IPS-18c (cell line): ENCODE measurements around the gene RAD51B.
"Not testable (repeated sequence)": the region's sequence is repeated elsewhere in the genome, so short reads cannot be mapped to it uniquely, and the experiment has no call there.

Source experiments
- H3K4me3 ChIP-seq: 2 replicates; pipeline ENCODE4 v1.7.0; 2013; ENCODE audit warnings: low read depth, mild to moderate bottlenecking, low read length, moderate library complexity; ENCODE audit not compliant: insufficient read depth
- H3K9me3 ChIP-seq: one replicate; pipeline ENCODE4 v1.6.1; 2013; ENCODE audit warnings: mild to moderate bottlenecking, low read length, moderate library complexity; ENCODE audit not compliant: control insufficient read depth, insufficient read depth

RAD51B gene

DNA sequence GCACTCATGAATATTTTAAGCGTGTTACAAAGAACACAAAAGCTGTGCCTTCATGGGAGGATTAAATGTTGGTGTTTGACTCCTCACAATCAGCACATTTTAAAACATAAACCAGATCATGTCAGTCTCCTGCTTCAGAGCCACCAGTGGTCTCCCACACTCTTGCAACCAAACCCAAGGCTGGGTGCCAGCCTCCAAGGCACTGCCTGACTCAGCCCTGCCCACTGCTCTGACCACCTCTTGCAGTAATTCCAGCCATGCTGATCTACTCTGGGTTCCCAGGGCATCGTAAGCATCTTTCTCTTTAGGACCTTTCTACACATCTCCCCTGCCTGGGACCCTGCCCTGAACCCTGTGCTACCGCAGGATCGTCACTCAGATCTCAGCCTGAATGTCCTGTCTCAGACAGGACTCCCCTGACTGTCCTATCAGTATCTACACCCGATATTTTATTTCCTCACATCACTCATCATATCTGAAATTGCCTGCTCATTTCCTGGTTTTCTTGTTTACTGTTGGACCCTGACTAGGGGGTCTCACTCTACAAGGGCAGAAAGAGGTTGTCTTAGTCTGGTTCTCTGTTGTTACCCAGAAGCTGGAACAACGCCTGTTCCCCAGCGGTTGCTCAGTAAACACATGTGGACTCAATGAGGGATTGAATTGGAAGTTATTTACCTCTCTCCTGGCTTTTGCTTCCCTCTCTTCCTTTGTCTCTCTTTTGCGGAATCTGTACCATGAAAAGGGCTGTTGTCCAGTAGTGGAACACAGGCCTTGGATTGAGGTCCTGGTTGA lies 449.8 kb downstream of the RAD51B start:
- no peak overlapping the region for H3K4me3 ChIP-seq
- no peaks in the 10 kb centered on the region for H3K9me3 ChIP-seq

- no peaks in the 10 kb centered on the region for H3K9me3 ChIP-seq
- H3K4me3 ChIP-seq, result no peak overlapping the region
These were observed 450.8 kb downstream of the RAD51B start for GRCh38 chr14:68270342-68270741.

DNA sequence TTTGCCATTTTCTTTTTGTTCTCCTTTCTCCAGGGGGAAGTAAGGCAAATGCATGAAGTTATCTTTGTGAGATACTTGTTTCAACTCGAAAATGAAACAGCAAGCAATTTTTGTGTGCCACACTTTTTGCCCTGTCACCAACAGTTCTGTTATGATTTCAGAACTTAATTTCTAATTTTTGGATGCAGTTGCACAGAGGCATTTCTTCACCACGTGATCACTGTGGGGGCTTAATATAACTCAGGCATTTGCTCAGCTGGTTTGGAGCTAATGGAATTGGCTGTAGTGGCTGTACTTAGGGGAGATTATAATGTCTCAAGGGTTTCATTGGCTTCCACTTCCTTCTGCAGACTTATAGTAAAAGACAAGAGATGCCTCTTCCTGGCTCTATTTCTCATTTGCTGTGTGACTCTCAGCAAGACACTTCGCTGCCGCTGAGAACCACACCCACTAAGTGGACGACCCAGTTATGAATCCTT lies 452.4 kb downstream of the RAD51B start:
- Histone ChIP-seq H3K9me3 (no peaks in the 10 kb centered on the region), H3K4me3 (no peak overlapping the region)

DNA sequence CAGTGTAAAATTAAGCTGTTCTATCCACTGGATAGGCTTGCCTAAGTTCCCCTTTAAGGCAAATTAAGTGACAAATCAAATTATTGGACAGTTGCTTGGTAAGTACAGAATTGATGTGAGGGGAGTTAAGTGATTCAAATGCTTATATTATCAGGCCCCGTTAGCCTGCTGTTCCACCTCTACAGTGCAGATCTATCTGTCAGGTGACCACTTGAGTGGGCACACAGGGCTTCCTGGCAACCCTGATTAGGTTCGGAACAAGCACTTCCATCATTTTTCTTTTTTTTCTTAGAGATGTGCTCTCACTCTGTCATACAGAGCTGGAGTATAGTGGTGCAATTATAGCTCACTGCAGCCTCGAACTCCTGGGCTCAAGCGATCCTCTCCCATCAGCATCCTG lies 453.8 kb downstream of the RAD51B start:
- Histone ChIP-seq H3K4me3 (no peak overlapping the region), H3K9me3 (no peaks in the 10 kb centered on the region)

DNA sequence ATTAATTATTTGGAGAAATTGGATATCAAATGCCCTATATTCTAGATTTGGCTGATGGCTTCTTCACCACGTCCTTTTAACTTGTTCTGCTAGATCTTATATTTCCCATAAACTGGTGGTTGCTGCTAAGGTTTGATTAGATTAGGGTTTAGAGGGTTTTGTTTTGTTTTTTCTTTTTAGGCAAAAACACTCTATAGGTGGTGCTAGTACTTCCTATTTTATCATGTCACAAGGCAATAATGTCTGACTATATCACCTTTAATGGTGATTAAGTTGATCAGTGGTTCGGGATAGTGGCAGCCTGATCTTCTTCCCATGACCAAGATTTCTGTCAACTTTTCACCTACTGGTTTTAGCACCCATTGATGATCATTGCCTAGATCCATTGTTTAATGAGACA lies 455.1 kb downstream of the RAD51B start:
- Histone ChIP-seq H3K4me3 (no peak overlapping the region), H3K9me3 (no peaks in the 10 kb centered on the region)

DNA sequence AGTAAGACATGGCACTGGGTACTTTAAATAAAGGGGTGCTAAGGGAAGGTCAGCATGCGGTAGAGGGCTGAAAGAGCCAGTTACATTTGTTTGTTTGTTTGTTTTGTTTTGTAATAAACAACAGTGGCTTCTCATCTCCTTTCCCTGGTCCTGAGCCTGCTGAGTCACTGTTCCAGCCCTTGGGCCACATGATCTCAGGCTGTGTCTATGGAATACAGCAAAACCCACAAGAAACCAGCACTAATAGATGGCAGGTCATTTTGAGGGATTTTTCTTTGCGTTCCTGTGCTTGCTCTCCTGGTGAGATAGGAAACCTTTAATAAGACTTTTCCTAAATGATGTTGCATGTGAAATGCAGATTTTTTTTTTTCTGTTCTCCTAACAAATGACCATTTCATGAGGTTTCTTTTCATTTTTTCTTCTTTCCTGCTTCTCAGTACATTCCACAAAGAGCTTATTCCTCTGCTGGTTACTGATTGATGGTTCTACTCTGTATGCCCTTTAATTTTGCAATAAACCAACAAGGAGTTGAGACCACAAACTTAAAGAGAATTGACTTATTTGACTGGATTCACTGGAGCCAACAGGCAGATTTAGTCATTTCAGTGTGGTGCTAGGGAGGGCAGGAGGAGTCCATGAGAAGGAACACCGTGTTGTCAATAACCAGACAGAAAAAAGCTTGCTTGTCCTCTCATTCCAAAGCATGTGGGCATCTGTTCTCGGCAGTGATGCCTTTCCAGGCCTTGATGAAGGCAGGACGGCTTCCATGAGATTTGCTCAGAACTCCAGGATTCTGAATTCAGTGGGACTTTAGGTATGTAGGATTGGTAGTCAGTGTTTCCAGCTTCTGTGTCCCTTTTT lies 459.2 kb downstream of the RAD51B start:
- Histone ChIP-seq H3K4me3 (no peak overlapping the region), H3K9me3 (no peaks in the 10 kb centered on the region)

DNA sequence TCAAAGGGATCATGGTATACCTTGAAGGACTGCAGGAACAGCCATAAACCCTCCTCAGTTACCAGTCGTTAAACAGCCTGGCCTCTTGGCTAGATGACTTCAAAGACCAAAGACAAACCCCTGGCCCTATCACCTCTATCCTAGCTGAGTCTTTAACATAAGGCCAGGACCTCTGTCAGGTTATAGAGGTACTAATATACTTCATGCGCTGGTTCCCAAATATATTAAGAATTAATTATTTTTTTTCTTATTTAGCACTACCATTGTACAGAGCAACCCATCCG lies 459.8 kb downstream of the RAD51B start:
- Histone ChIP-seq H3K4me3 (no peak overlapping the region), H3K9me3 (no peaks in the 10 kb centered on the region)

- Histone ChIP-seq H3K4me3 (no peak overlapping the region), H3K9me3 (no peaks in the 10 kb centered on the region)
These were observed 460.2 kb downstream of the RAD51B start for GRCh38 chr14:68279777-68280233.

- Histone ChIP-seq H3K9me3 (no peaks in the 10 kb centered on the region), H3K4me3 (no peak overlapping the region)
These were observed 461.9 kb downstream of the RAD51B start for GRCh38 chr14:68281497-68281896.

DNA sequence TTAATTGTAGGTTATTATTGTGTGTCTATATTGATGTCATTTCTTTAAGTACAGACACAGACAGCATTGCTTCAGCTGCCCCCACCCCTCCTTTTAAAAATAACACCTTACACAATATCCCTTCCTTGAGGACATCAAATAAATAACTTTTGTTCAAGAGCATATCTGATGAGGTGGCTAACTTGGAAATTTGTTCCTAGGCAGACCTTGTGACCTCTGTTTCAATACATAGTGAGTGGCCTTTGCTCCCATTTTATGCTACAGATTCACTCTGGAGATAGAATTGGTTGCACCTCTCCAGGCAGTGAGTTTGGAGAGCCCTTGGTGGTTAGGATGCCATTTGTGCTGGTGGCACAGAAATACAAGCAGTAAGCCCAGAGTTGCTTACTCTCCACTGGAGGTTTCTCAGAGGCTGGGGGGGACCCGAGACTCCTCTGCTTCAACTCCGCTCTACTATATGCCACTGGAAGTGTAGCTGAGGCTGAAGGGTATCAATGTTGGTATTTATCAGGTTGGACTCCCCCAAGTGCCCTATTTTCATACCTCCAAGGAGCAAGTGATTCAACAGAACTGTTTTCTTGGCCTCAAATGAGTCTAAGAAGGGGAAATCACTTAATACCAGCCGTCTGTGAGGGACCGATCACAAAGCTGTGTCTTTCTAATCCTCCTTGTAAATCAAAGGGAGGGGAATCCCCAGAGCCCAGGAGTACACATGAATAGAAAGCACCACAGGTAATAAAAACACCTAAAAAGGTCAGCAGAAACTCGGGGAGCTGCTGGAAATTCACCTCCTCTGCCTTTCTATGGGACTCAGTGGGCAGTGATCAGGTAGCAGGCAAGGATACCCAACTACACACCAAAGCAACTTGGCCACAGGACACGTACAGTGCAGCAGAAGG lies 463.1 kb downstream of the RAD51B start:
- Histone ChIP-seq H3K4me3 (no peak overlapping the region), H3K9me3 (no peaks in the 10 kb centered on the region)

DNA sequence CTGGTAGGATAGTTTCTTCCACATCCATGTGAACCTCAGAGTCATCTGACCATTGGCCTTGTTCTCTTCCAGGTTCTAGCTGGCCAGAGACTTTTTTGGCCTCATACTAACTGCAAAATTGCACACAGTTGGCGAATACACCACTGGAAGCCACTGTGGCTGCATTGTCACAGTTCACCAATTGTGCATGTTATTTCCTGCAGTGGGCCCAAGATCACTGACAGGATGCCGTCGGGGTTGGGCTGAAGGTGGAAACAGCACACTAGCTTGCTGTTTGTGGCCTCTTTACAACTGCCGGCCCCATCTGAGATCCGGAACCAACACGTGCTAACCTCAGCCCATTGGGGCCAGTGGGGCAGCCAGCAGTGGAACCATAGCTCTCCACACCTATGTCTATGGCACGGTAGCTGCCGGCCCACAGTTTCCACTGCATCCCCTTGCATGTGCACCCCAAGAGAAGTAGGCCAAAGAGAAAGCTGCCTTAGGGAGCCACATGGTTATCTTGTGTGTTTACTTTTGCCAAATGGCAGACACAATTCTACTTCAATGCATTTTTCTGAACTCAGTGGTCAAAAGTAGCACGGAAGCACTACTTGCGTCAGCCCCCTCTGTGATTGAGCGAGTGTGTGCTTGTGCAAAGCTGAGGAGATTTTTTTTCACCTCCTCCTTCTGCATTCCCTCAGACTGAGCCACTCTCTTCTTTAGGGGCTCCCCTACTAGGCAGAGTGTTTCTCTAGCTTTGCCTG lies 464.0 kb downstream of the RAD51B start:
- no peaks in the 10 kb centered on the region for H3K9me3 ChIP-seq
- no peak overlapping the region for H3K4me3 ChIP-seq

DNA sequence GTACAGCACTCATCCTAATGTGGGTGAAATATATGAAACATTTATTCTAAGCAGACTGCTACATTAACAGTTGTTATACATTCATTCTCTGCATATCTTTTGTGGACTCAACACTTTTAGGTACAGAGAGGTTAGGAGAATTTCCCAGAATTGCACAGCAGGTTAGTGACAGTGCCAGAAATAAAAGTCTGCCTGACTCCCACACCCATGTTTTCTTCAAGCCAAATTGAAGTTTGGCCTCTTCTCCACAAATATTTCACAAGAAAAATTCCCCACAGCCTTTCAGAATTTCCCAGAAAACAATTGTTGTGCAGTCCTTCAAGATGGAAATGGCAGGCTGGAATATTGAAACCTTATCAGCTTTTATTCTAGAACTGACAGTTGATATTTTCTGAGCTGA lies 464.8 kb downstream of the RAD51B start:
- Histone ChIP-seq H3K9me3 (no peaks in the 10 kb centered on the region), H3K4me3 (no peak overlapping the region)

DNA sequence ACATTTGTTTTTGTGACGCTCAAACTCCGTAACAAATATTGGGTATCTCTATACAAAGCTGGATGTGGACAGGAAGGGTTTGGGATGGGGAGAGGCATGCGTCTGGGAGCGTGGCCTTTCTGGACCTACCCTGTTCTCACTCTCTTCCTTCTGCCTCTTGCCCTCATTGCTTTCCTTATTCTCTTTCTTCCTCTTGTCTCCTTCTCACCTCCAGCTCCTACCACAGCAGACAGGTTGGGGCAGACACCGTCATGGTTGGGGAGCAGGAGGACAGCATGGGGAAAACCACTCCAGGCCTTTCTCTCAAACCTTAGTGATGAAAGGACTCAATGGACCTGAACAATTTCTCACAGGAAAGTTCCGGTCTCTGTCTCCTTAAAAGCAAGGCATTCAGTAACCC lies 465.3 kb downstream of the RAD51B start:
- no peaks in the 10 kb centered on the region for H3K9me3 ChIP-seq
- H3K4me3 ChIP-seq, result no peak overlapping the region

DNA sequence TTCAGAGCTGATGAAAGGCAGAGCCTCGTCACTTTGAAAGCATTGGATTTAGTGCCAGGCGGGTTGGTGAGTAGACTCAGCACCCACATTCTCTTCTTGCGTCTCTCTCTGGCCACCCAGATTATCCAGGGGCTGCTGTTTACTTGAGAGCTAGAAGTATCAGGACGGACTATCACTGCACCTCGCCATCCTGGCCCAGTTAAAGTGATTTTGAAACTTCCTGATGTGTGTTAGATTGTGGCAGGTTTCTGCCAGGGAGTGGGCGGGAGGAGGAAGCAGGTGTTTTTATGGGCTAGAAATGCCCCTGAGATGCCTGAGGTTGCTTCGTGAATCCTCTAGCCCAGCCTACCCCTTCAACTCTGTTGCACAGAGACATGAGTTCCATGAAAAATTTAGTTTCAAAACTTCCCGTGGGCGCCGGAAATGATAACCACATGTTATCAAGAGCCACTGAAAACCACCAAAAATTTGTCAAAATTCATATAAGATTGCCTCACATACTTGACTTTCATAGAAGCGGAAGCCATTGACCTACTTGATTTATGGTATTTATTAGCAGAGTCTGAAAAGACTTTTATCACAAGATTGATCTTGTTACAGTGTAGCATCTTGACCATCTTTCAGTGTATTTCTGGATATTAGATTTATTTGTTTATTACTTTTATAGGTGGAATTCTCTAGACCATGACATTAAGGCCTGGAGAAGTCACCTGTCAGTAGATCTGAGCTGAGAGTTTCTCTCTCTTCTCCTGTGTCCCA lies 466.0 kb downstream of the RAD51B start:
- Histone ChIP-seq H3K9me3 (no peaks in the 10 kb centered on the region), H3K4me3 (no peak overlapping the region)

- no peaks in the 10 kb centered on the region for H3K9me3 ChIP-seq
- no peak overlapping the region for H3K4me3 ChIP-seq
These were observed 467.1 kb downstream of the RAD51B start for GRCh38 chr14:68286667-68287066.

GRCh38 chr14:68289452-68289851 lies 469.9 kb downstream of the RAD51B start:
- not testable (repeated sequence) for H3K9me3 ChIP-seq, H3K4me3 ChIP-seq
